HepG2 (cell line): ENCODE measurements around the gene CTAG1B. TPM values are rescaled to one million over a fixed set of nuclear protein-coding genes. Genes with fewer than 3 reads are reported as not detected.

Experiments used
- ATAC-seq: fragments of 200-7000 bp; cut with Tn5 transposase; 3 replicates; pipeline ENCODE4 v1.9.1; 2020; ENCODE audit warnings: mild to moderate bottlenecking, moderate library complexity
- BruUV-seq: library from RNA; stranded (reverse); fragments of 400-500 nt; replicated peaks from 2 replicates; lab custom pipeline; 2021; lab: Mats Ljungman, UMichigan
- CTCF ChIA-PET: fragments of 300-600 bp; formaldehyde crosslinking; extraction: SDS; loops from one replicate; lab custom pipeline; 2021; ENCODE audit warnings: low total read pairs, inconsistent platforms, low intra/inter-chr PET ratio; lab: Yijun Ruan, JAX
- POLR2A ChIA-PET: fragments of 350-600 bp; sonication (Branson Sonifier 250); formaldehyde crosslinking; loops from one replicate; lab custom pipeline; 2020; ENCODE audit warnings: antibody characterized with exemption, inconsistent platforms; lab: Yijun Ruan, JAX
- DNase-seq: peaks from one replicate; pipeline ENCODE4 v3.0.0-alpha.2; 2015; ENCODE audit warnings: low spot score
- FAIRE-seq: peaks from 3 replicates; lab custom pipeline; 2011; peaks lifted over from hg19 to GRCh38; lab: Jason Lieb, UNC
- H2AFZ ChIP-seq: one replicate; pipeline ENCODE4 v1.6.1; 2011; ENCODE audit warnings: low read length, inconsistent platforms
- H3K27ac ChIP-seq: fragments of 300-600 bp; 3 replicates; pipeline ENCODE4 v1.8.0; 2011; ENCODE audit warnings: mixed run types, mild to moderate bottlenecking, mixed read lengths, low read length, inconsistent platforms; ENCODE audit not compliant: insufficient read depth; ENCODE audit errors: extremely low read length
- H3K27me3 ChIP-seq, 2 experiments: fragments of 200-600 bp in 1 of 2; 2 replicates in 1 of 2; 3 replicates in 1 of 2; pipeline versions ENCODE4 v1.6.0 to v1.8.0; 2011; ENCODE audit warnings: low read length in 2 of 2, mild to moderate bottlenecking in 2 of 2, moderate library complexity in 2 of 2, inconsistent platforms in 1 of 2; ENCODE audit not compliant: insufficient read depth in 2 of 2, control insufficient read depth in 1 of 2
- H3K36me3 ChIP-seq, 2 experiments: fragments of 200-600 bp in 1 of 2; replicated peaks in 1 of 2; 2 replicates in 1 of 2; 3 replicates in 1 of 2; pipeline versions ENCODE4 v1.5.1 to v1.8.0; 2011; ENCODE audit warnings: low read length in 2 of 2, inconsistent platforms in 1 of 2; ENCODE audit not compliant: insufficient read depth in 2 of 2, control insufficient read depth in 1 of 2
- H3K4me1 ChIP-seq: 2 replicates; pipeline ENCODE4 v1.5.1; 2012; ENCODE audit warnings: low read length, inconsistent platforms; ENCODE audit not compliant: insufficient read depth
- H3K4me2 ChIP-seq: 2 replicates; pipeline ENCODE4 v1.6.0; 2011; ENCODE audit warnings: low read depth, low read length, inconsistent platforms
- H3K4me3 ChIP-seq, 3 experiments: fragments of 200-600 bp in 1 of 3; sonication (generic), shearing (Covaris generic) in 1 of 3; replicated peaks in 1 of 3; 2 replicates each; pipeline ENCODE4 v1.5.1; 2011 to 2016; ENCODE audit warnings: low read length in 3 of 3, inconsistent platforms in 2 of 3, low read depth in 2 of 3, mild to moderate bottlenecking in 2 of 3, control low read depth in 1 of 3, mixed read lengths in 1 of 3; ENCODE audit not compliant: insufficient read depth in 1 of 3
- H3K79me2 ChIP-seq: one replicate; pipeline ENCODE4 v1.6.1; 2011; ENCODE audit warnings: low read length, inconsistent platforms; ENCODE audit not compliant: insufficient read depth
- H3K9ac ChIP-seq: 2 replicates; pipeline ENCODE4 v1.6.0; 2011; ENCODE audit warnings: mild to moderate bottlenecking, low read depth, low read length, inconsistent platforms; ENCODE audit not compliant: insufficient read depth
- H3K9me3 ChIP-seq: 2 replicates; pipeline ENCODE4 v1.5.1; 2012; ENCODE audit warnings: mild to moderate bottlenecking, low read length
- H4K20me1 ChIP-seq: 2 replicates; pipeline ENCODE4 v1.6.0; 2011; ENCODE audit warnings: inconsistent platforms, mild to moderate bottlenecking, low read length, moderate library complexity; ENCODE audit not compliant: insufficient read depth
- CREBL2 ChIP-seq: sonication (generic); formaldehyde crosslinking; IDR thresholded peaks from 2 replicates; pipeline ENCODE4 v1.8.1; 2023; ENCODE audit warnings: missing genetic modification reagents, mild to moderate bottlenecking, borderline replicate concordance
- CTCF ChIP-seq: sonication (generic); formaldehyde crosslinking; IDR thresholded peaks from 2 replicates; pipeline ENCODE4 v1.5.0; 2020; ENCODE audit warnings: mild to moderate bottlenecking, missing genetic modification reagents, moderate library complexity
- IKZF4 ChIP-seq: sonication (generic); formaldehyde crosslinking; IDR thresholded peaks from 2 replicates; pipeline ENCODE4 v1.5.1; 2020; ENCODE audit warnings: borderline replicate concordance, mild to moderate bottlenecking, low read depth, missing genetic modification reagents; ENCODE audit errors: not compliant biosample characterization
- KLF6 ChIP-seq: IDR thresholded peaks from 2 replicates; pipeline ENCODE4 v1.8.0; 2016; ENCODE audit warnings: missing biosample characterization, missing genetic modification reagents
- NCOA5 ChIP-seq: sonication (generic); formaldehyde crosslinking; IDR thresholded peaks from 2 replicates; pipeline ENCODE4 v1.4.0; 2020; ENCODE audit warnings: missing genetic modification reagents
- NR0B2 ChIP-seq: sonication (generic); formaldehyde crosslinking; IDR thresholded peaks from 2 replicates; pipeline ENCODE4 v1.4.0; 2020; ENCODE audit warnings: mild to moderate bottlenecking, missing genetic modification reagents
- NR2F1 ChIP-seq, 2 experiments: fragments of 450-650 bp in 1 of 2; formaldehyde crosslinking in 1 of 2; IDR thresholded peaks; 2 replicates each; pipeline versions ENCODE4 v1.5.0 to v1.6.1; 2016 to 2020; ENCODE audit warnings: mild to moderate bottlenecking in 1 of 2, missing compliant biosample characterization in 1 of 2, missing genetic modification reagents in 1 of 2, moderate library complexity in 1 of 2
- RBFOX2 ChIP-seq: fragments of 200-400 bp; formaldehyde crosslinking; IDR thresholded peaks from 2 replicates; pipeline ENCODE4 v1.6.1; 2017; ENCODE audit warnings: low read depth, mild to moderate bottlenecking, low read length
- RNF2 ChIP-seq: fragments of 450-650 bp; conservative IDR thresholded peaks from 2 replicates; pipeline ENCODE4 v1.6.1; 2016; ENCODE audit warnings: low read depth
- TCF12 ChIP-seq, 2 experiments: fragments of 450-650 bp in 1 of 2; sonication (generic) in 1 of 2; formaldehyde crosslinking in 1 of 2; IDR thresholded peaks; 2 replicates each; pipeline versions ENCODE4 v1.6.1 to v1.8.0; 2017 to 2022; ENCODE audit warnings: antibody characterized with exemption in 1 of 2, mild to moderate bottlenecking in 1 of 2, missing genetic modification reagents in 1 of 2, moderate library complexity in 1 of 2
- TEAD2 ChIP-seq: sonication (generic); formaldehyde crosslinking; IDR thresholded peaks from 2 replicates; pipeline ENCODE4 v1.9.0; 2021; ENCODE audit warnings: missing genetic modification reagents
- ZBTB10 ChIP-seq: sonication (generic); formaldehyde crosslinking; IDR thresholded peaks from 2 replicates; pipeline ENCODE4 v1.4.0; 2020; ENCODE audit warnings: missing genetic modification reagents, borderline replicate concordance
- ZBTB34 ChIP-seq: sonication (generic); formaldehyde crosslinking; IDR thresholded peaks from 2 replicates; pipeline ENCODE4 v1.8.0; 2022; ENCODE audit warnings: mild to moderate bottlenecking, missing genetic modification reagents
- ZC3H4 ChIP-seq: sonication (generic); formaldehyde crosslinking; IDR thresholded peaks from 2 replicates; pipeline ENCODE4 v1.4.0; 2020; ENCODE audit warnings: missing genetic modification reagents, borderline replicate concordance
- ZNF18 ChIP-seq: sonication (generic); formaldehyde crosslinking; IDR thresholded peaks from 2 replicates; pipeline ENCODE4 v1.8.0; 2022; ENCODE audit warnings: mild to moderate bottlenecking, missing genetic modification reagents; ENCODE audit not compliant: insufficient replicate concordance
- WGBS: methylation state at CpG from one replicate; pipeline ENCODE4 v1.1.6; 2017; ENCODE audit warnings: low lambda C conversion rate; 5-methylcytosine and 5-hydroxymethylcytosine counted together
- in situ Hi-C: cut with HindIII; loops from 2 replicates; pipeline ENCODE4 v1.10.0; 2017; ENCODE audit warnings: low pct_unique_long_range_greater_than_20kb; ENCODE audit not compliant: extremely low pct_ligation_motif_present
- intact Hi-C: fragments of 100-400 bp; cut with micrococcal nuclease; formaldehyde crosslinking; loops from one replicate; pipeline ENCODE4 v1.10.0; 2022; ENCODE audit not compliant: unreplicated experiment
- polyA plus RNA-seq, 8 experiments: library from polyadenylated mRNA; depleted of rRNA in 3 of 8; stranded (reverse) in 7 of 8; unstranded in 1 of 8; fragments of >200 nt; fragmentation: Illumina TruSeq in 4 of 8; extraction: Trizol in 4 of 8; gene quantifications; 2 replicates each; pipeline versions ENCODE4 v1.2.1 to v1.2.3, GENCODE V29; 2011 to 2016; ENCODE audit warnings: low read depth in 4 of 8, missing spikeins in 1 of 8, mixed read lengths in 1 of 8; ENCODE audit not compliant: insufficient read depth in 1 of 8
- total RNA-seq, 5 experiments: library from RNA; depleted of rRNA; stranded (reverse); fragments of >200 nt; fragmentation: Illumina TruSeq; extraction: Trizol; gene quantifications; 2 replicates each; pipeline ENCODE4 v1.2.3, GENCODE V29; 2016; ENCODE audit warnings: low read depth in 1 of 5

Gene CTAG1B
- total and polyA plus RNA-seq, 2 of the 13 experiments (the other 11 are each of a cell fraction or from before 2014, with no cell fraction given): not detected

GRCh38 chrX:154593201-154593600, 25.9 kb downstream of the CTAG1B start:
- BruUV-seq: no TSS peak
- CTCF ChIA-PET: no interaction called here
- 0 out of 5 replicates have a peak, but pooled peaks cover 0 to 6% of the 10 kb centered on the region in 2 experiments for H3K27me3 ChIP-seq

More at GRCh38 chrX:154593201-154593600, 25.9 kb downstream of the CTAG1B start:
- no peaks in the 10 kb centered on the region for H3K4me1 ChIP-seq
- intact Hi-C loops (no loop called here), in situ Hi-C loops (loop anchor here (25.0 kb wide), 1 partner anchor 244 kb away; the partner anchor contains the start of gene SMIM9)
- H4K20me1 ChIP-seq: no peaks in the 10 kb centered on the region
- H3K36me3 ChIP-seq: no peaks in the 10 kb centered on the region
- H3K27ac ChIP-seq: no peak overlapping the region
- 0% methylated on average over 1 of the region's 5 CpGs for WGBS
- no peak overlapping the region for H2AFZ ChIP-seq
- H3K9me3 ChIP-seq: no peaks in the 10 kb centered on the region
- TF ChIP-seq TCF12 (IDR thresholded peaks at IDR 0.05): no peak
- TF ChIP-seq TCF12 (CRISPR knock-in tag; IDR thresholded peaks at IDR 0.05): no peak
- no peak for TF ChIP-seq NCOA5 (CRISPR knock-in tag)
- no peak for TF ChIP-seq ZC3H4 (CRISPR knock-in tag)
- no peak for TF ChIP-seq RNF2
- TF ChIP-seq RBFOX2: no peak
- TF ChIP-seq CREBL2 (CRISPR knock-in tag): no peak
- TF ChIP-seq IKZF4: no peak
- TF ChIP-seq NR0B2 (CRISPR knock-in tag): no peak
- no peak for TF ChIP-seq ZBTB34 (CRISPR knock-in tag)
- TF ChIP-seq KLF6 (CRISPR knock-in tag): no peak
- TF ChIP-seq NR2F1 (CRISPR knock-in tag; IDR thresholded peaks at IDR 0.05): no peak
- no peak for TF ChIP-seq TEAD2
- TF ChIP-seq ZNF18: no peak
- TF ChIP-seq ZBTB10 (CRISPR knock-in tag): no peak
- TF ChIP-seq CTCF (CRISPR knock-in tag): no peak
- FAIRE-seq (no peak), DNase-seq (no peak), ATAC-seq (no peak)
- H3K79me2 ChIP-seq: no peaks in the 10 kb centered on the region
- POLR2A ChIA-PET: no interaction called here
- no peak overlapping the region for H3K9ac ChIP-seq
- no peak overlapping the region for H3K4me2 ChIP-seq
- no peak overlapping the region for H3K4me3 ChIP-seq
